GM12872 (cell line): ENCODE results near the gene MXRA7.

Source experiments
- CTCF ChIP-seq: IDR thresholded peaks from 3 replicates; pipeline ENCODE4 v1.5.1; 2011; ENCODE audit warnings: low read depth, mild to moderate bottlenecking, low read length, moderate library complexity; ENCODE audit not compliant: insufficient read depth

The MXRA7 gene

GRCh38 chr17:76696763-76697701 is 13.7 kb downstream of the MXRA7 start:
- no peak for TF ChIP-seq CTCF

GRCh38 chr17:76695059-76695831 is 15.5 kb downstream of the MXRA7 start:
- TF ChIP-seq CTCF, result no peak

- TF ChIP-seq CTCF, result no peak
These were observed 19.2 kb downstream of the MXRA7 start for GRCh38 chr17:76691379-76692191.

- no peak for TF ChIP-seq CTCF
These were observed 20.0 kb downstream of the MXRA7 start for GRCh38 chr17:76690596-76691280.

GRCh38 chr17:76689859-76690258 is 20.9 kb downstream of the MXRA7 start:
- TF ChIP-seq CTCF, result no peak

GRCh38 chr17:76688165-76688622 is 22.6 kb downstream of the MXRA7 start:
- TF ChIP-seq CTCF, result no peak
